ENCODE measurements around the gene ZNF260. TPM values are rescaled to one million over a fixed set of nuclear protein-coding genes. Genes with fewer than 3 reads are reported as not detected.

Gene ZNF260
- total RNA-seq, 1 donor from 2014 or later, result 31.0 TPM

Other genes starting within 250 kb of the ZNF260 start
- 39.3 TPM for gene ZFP14, start 149.1 kb downstream of the ZNF260 start, total RNA-seq
- 35.4 TPM for gene ZFP82, start 109.6 kb downstream of the ZNF260 start, total RNA-seq
- 45.0 TPM for gene ZNF566, start 38.7 kb downstream of the ZNF260 start, total RNA-seq
- gene ZNF529, start 45.0 kb upstream of the ZNF260 start, total RNA-seq, result 40.8 TPM
- gene ZNF382, start 77.0 kb upstream of the ZNF260 start, total RNA-seq, result 69.3 TPM
- gene ZNF461, start 138.6 kb upstream of the ZNF260 start, total RNA-seq, result 28.0 TPM
- gene ZNF567, start 159.3 kb upstream of the ZNF260 start, total RNA-seq, result 11.6 TPM
- 6.4 TPM for gene ZNF850, start 244.5 kb upstream of the ZNF260 start, total RNA-seq

All from temporal lobe (tissue), 1 donor.